ENCODE data around the gene LASP1.

DNA sequence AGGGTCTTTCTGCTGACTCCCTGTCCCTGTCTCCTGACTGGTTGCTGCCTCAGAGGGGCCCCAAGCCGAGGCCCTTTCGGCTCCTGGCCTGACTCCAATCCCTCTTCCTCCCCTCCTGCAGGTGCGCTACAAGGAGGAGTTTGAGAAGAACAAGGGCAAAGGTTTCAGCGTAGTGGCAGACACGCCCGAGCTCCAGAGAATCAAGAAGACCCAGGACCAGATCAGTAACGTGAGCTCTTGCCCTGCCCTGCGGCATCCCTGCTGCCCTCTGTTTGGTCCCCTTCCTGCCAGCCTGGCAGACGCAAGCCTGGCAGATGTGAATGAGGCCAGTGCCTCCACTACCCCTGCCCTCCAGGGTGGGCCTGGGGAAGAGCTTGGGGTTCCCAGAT, 28.4 kb downstream of the LASP1 start:
- TF ChIP-seq GATA1 (IDR thresholded peaks at IDR 0.05; ENCODE audit: low read depth, low read length) (no peak), POLR2A (IDR thresholded peaks at IDR 0.05; ENCODE audit: low read length) (no peak)

Measured in erythroblast (primary cell).